Left lung (tissue), 10 donors: Measurements from ENCODE around the gene SNRNP35. TPM values are rescaled to one million over a fixed set of nuclear protein-coding genes. Genes with fewer than 3 reads are reported as not detected.

Source experiments
- ATAC-seq: fragments of 200-7000 bp; cut with Tn5 transposase; one replicate; pipeline ENCODE4 v1.9.1; 2020; ENCODE audit warnings: moderate library complexity
- DNase-seq, 4 donors: peaks; one replicate each; pipeline ENCODE4 v3.0.0-alpha.2; 2013 to 2020
- H3K27ac ChIP-seq, 2 donors: fragments of 200-600 bp; sonication (generic) in 1 of 2; one replicate each; pipeline versions ENCODE4 v1.5.0 to v1.8.0; 2020 to 2021
- H3K27me3 ChIP-seq, 2 donors: fragments of 200-600 bp; sonication (generic) in 1 of 2; one replicate each; pipeline versions ENCODE4 v1.5.0 to v1.8.0; 2020 to 2021
- H3K36me3 ChIP-seq, 2 donors: fragments of 200-600 bp; sonication (generic) in 1 of 2; one replicate each; pipeline versions ENCODE4 v1.5.0 to v1.8.0; 2020 to 2021
- H3K4me1 ChIP-seq, 2 donors: fragments of 200-600 bp; one replicate each; pipeline ENCODE4 v1.8.0; 2021
- H3K4me3 ChIP-seq, 2 donors: fragments of 200-600 bp; sonication (generic) in 1 of 2; one replicate each; pipeline versions ENCODE4 v1.5.0 to v1.8.0; 2020 to 2021; ENCODE audit warnings: mild to moderate bottlenecking in 1 of 2
- H3K9me3 ChIP-seq, 2 donors: fragments of 200-600 bp; sonication (generic) in 1 of 2; one replicate each; pipeline versions ENCODE4 v1.5.0 to v1.8.0; 2020 to 2021
- CTCF ChIP-seq, 2 donors: fragments of 200-600 bp; sonication (generic) in 1 of 2; IDR thresholded peaks; one replicate each; pipeline versions ENCODE4 v1.5.0 to v1.8.0; 2021; ENCODE audit warnings: antibody characterized with exemption in 2 of 2
- intact Hi-C, 2 donors: fragments of 100-400 bp; cut with DNase I; formaldehyde crosslinking; loops; one replicate each; pipeline versions ENCODE4 v1.11.2 to v1.14.2; 2022
- polyA plus RNA-seq, 6 donors: library from polyadenylated mRNA; unstranded; fragments of 120-200 nt; gene quantifications; one replicate each; pipeline ENCODE4 v1.2.1, GENCODE V29; 2013; ENCODE audit not compliant: insufficient read length in 6 of 6
- total RNA-seq, 2 donors: library from RNA; stranded (reverse); fragmentation: NEBNext Ultra II Directional; extraction: Animal tissue kit (Norgen Biotek cat#: 25700); gene quantifications; one replicate each; pipeline ENCODE4 v1.2.1, GENCODE V29; 2021
- donor health status: DM: no; HTN: yes; CAD: no.
- donor health status: DM: no; HTN: no; CAD: no.

The SNRNP35 gene
- total and polyA plus RNA-seq, 8 donors, result 22.6 to 42.6 (median 37.8) TPM

- no peaks in the 10 kb centered on the region for H3K9me3 ChIP-seq
- DNase-seq (no peak), ATAC-seq (peak; percentile 42)
- H3K36me3 ChIP-seq, result peaks cover 0 to 72% of the 10 kb centered on the region in 2 donors
- no peaks in the 10 kb centered on the region for H3K4me1 ChIP-seq
- no peak overlapping the region for H3K4me3 ChIP-seq
- intact Hi-C loops, result no loop called here
- peak in 1 of 2 donors; percentile 11 for TF ChIP-seq CTCF (IDR thresholded peaks at IDR 0.05)
- H3K27ac ChIP-seq, result peak overlapping the region in 1 of 2 donors; percentile 8
- no peaks in the 10 kb centered on the region for H3K27me3 ChIP-seq
These were observed 10.8 kb downstream of the SNRNP35 start for GRCh38 chr12:123468786-123469185.

GRCh38 chr12:123469978-123470377, 12.0 kb downstream of the SNRNP35 start:
- Histone ChIP-seq H3K4me3 (no peak overlapping the region), H3K27me3 (no peaks in the 10 kb centered on the region), H3K4me1 (no peaks in the 10 kb centered on the region), H3K36me3 (peaks cover 0 to 70% of the 10 kb centered on the region in 2 donors), H3K9me3 (no peaks in the 10 kb centered on the region), H3K27ac (no peak overlapping the region)
- no peak for TF ChIP-seq CTCF (IDR thresholded peaks at IDR 0.05)
- no peak for ATAC-seq
- DNase-seq, result no peak
- intact Hi-C loops, result no loop called here

- DNase-seq (no peak), ATAC-seq (peak; percentile 83)
- no peak for TF ChIP-seq CTCF (IDR thresholded peaks at IDR 0.05)
- Histone ChIP-seq H3K9me3 (no peaks in the 10 kb centered on the region), H3K4me1 (no peaks in the 10 kb centered on the region), H3K27ac (no peak overlapping the region), H3K4me3 (no peak overlapping the region), H3K36me3 (peaks cover 0 to 59% of the 10 kb centered on the region in 2 donors), H3K27me3 (no peaks in the 10 kb centered on the region)
- intact Hi-C loops, result no loop called here
These were observed 13.6 kb downstream of the SNRNP35 start for GRCh38 chr12:123471374-123472068.

GRCh38 chr12:123472438-123472849, 14.5 kb downstream of the SNRNP35 start:
- Histone ChIP-seq H3K4me1 (no peaks in the 10 kb centered on the region), H3K36me3 (peaks cover 0 to 52% of the 10 kb centered on the region in 2 donors), H3K4me3 (no peak overlapping the region), H3K27ac (no peak overlapping the region), H3K9me3 (no peaks in the 10 kb centered on the region), H3K27me3 (no peaks in the 10 kb centered on the region)
- no peak for TF ChIP-seq CTCF (IDR thresholded peaks at IDR 0.05)
- intact Hi-C loops, result no loop called here
- ATAC-seq (no peak), DNase-seq (no peak)

DNA sequence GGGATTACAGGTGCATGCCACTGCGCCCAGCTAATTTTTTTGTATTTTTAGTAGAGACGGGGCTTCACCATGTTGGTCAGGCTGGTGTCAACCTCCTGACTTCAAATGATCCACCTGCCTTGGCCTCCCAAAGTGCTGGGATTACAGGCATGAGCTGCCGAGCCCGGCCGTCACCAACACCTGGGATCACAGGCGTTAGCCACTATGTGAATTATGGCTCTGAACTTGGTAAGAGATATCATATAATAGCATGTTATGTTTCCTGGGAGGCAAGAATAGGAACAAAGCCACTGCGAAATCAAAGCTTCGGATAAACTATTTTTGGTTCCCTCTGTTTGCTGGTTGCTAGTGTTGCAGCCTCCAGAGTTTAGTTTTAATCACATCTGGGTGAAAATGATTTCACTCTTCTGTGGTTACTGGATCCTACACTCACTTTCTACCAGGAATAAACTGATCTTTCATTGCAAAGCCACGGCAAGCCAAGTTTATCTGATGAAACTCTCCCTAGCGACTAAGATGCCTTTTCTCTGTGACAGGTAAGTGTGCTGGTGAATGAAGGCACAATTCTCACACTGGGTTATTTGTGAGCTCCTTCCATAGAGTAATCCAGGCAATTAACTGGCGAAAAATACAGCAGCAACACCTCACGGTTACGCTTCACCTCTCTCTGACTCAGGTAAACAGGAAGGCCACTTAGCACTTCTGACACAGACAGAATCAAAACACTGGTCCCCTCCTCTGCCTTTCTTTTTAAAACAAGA, 16.7 kb downstream of the SNRNP35 start:
- no peaks in the 10 kb centered on the region for H3K4me1 ChIP-seq
- TF ChIP-seq CTCF (IDR thresholded peaks at IDR 0.05), result no peak
- no peaks in the 10 kb centered on the region for H3K27me3 ChIP-seq
- DNase-seq (no peak), ATAC-seq (no peak)
- no peak overlapping the region for H3K4me3 ChIP-seq
- H3K9me3 ChIP-seq, result no peaks in the 10 kb centered on the region
- intact Hi-C loops, result no loop called here
- H3K36me3 ChIP-seq, result peaks cover 0 to 44% of the 10 kb centered on the region in 2 donors
- H3K27ac ChIP-seq, result no peak overlapping the region
